Measurements from ENCODE around the gene ROCK2. TPM values are rescaled to one million over a fixed set of nuclear protein-coding genes. Genes with fewer than 3 reads are reported as not detected.
A peak's percentile ranks its signal among the peaks of the same experiment; 100 is the strongest.

Gene ROCK2
- polyA plus RNA-seq, 1 of the 3 experiments (the other 2 are of a cell fraction) = 4.2 TPM

DNA sequence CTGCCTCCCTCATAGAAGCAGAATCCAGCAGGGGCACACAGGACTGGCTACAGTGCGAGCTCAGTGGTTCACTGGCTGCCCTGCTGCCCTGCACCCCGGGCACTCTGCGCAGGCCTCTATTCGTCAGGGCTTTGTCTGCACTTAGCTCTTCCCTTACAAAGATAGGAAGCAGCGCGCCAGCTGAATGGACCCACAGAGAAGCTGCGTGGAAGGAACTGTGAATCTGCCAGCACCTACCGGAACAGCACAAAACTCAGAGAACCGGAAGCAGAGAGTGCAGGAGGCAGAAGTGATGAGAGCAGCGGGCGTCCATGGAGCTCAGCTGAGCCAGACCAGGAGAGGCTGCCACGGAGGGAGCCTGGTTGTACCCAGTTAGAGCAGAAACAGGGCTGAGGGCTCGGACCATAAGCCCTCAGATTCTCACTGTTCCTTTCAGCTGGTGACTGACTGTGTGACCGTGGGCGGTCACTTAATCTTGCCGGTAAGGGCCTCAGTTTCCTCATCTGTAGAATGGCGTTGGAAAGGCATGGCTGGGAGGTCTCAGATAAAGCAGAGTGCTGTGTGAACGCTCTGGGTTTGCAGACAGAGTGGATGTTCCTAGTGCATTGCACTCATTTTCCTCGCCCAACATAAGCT, 212.3 kb downstream of the ROCK2 start:
- WGBS (ENCODE audit: low lambda C conversion rate) = 85% methylated on average over 15 of the region's 19 CpGs
- no peaks in the 10 kb centered on the region for H3K27me3 ChIP-seq (ENCODE audit: insufficient read depth)
- H3K4me1 ChIP-seq (ENCODE audit: control insufficient read depth in 1 of 2, insufficient read depth in 2 of 2, low read depth in 1 of 2, low read length in 1 of 2) = peaks cover 0 to 20% of the 10 kb centered on the region in 2 experiments; a peak in 1 of 4 replicates
- H3K36me3 ChIP-seq (replicated peaks in 1 of 2; ENCODE audit: control insufficient read depth in 1 of 2, insufficient read depth in 2 of 2, low read length in 1 of 2) = no peaks in the 10 kb centered on the region
- H4K20me1 ChIP-seq (ENCODE audit: insufficient read depth) = no peaks in the 10 kb centered on the region
- no peak overlapping the region; the same call in 1 of the 2 replicates for H3K9ac ChIP-seq
- H3K9me2 ChIP-seq = no peaks in the 10 kb centered on the region
- H3K27ac ChIP-seq (ENCODE audit: low read depth in 2 of 2, low read length in 1 of 2) = no peak overlapping the region
- CTCF ChIA-PET = interaction anchor here (0.6 to 20.8 kb wide), 124 partner anchors 9 to 1527 kb away, joined by 3 to 666 read pairs (median 5); partner anchors contain the start of genes E2F6, KCNF1, PDIA6 and ROCK2
- H3K79me2 ChIP-seq (ENCODE audit: insufficient read depth) = no peaks in the 10 kb centered on the region
- peak overlapping the region; percentile 96 for H2AFZ ChIP-seq (ENCODE audit: low read depth)
- H3K9me3 ChIP-seq = no peaks in the 10 kb centered on the region
- peaks cover 8% of the 10 kb centered on the region for H3F3A ChIP-seq (replicated peaks; ENCODE audit: insufficient read depth)
- no peak for DNase-seq
- POLR2A ChIA-PET = interaction anchor here (1.2 to 2.3 kb wide), 3 partner anchors 8 to 279 kb away, joined by 3 to 16 read pairs (median 9); partner anchors contain the start of gene ROCK2
- 0 out of 4 replicates have a peak overlapping the region, but pooled peaks of 1 of the 2 experiments have one; percentile 57 for H3K4me3 ChIP-seq (ENCODE audit: low read depth in 2 of 2, low read length in 1 of 2)
- peak overlapping the region; percentile 49; the same call in 1 of the 2 replicates for H3K4me2 ChIP-seq
- TF ChIP-seq ELF1 (IDR thresholded peaks at IDR 0.05) (no peak), GATA2 (CRISPR knock-in tag; IDR thresholded peaks at IDR 0.05) (no peak; the same call in 1 of the 2 replicates), EP300 (IDR thresholded peaks at IDR 0.05; ENCODE audit: borderline replicate concordance in 1 of 2, low read depth in 1 of 2, low read length in 1 of 2) (no peak), POLR2AphosphoS5 (IDR thresholded peaks at IDR 0.05; ENCODE audit: low read depth, low read length) (no peak), RXRA (IDR thresholded peaks at IDR 0.05; ENCODE audit: borderline replicate concordance, low read depth) (no peak), RFX5 (IDR thresholded peaks at IDR 0.05; ENCODE audit: low read length) (no peak), SIN3A (IDR thresholded peaks at IDR 0.05; ENCODE audit: borderline replicate concordance, low read depth, low read length) (no peak), GABPA (IDR thresholded peaks at IDR 0.05; ENCODE audit: low read depth) (no peak), NRF1 (IDR thresholded peaks at IDR 0.05; ENCODE audit: low read depth, low read length) (no peak), SMC3 (IDR thresholded peaks at IDR 0.05; ENCODE audit: low read depth, low read length) (no peak), FOXJ3 (CRISPR knock-in tag; IDR thresholded peaks at IDR 0.05) (no peak), TEAD4 (IDR thresholded peaks at IDR 0.05; ENCODE audit: borderline replicate concordance, insufficient read depth) (no peak)
- TF ChIP-seq, protein P1, sequence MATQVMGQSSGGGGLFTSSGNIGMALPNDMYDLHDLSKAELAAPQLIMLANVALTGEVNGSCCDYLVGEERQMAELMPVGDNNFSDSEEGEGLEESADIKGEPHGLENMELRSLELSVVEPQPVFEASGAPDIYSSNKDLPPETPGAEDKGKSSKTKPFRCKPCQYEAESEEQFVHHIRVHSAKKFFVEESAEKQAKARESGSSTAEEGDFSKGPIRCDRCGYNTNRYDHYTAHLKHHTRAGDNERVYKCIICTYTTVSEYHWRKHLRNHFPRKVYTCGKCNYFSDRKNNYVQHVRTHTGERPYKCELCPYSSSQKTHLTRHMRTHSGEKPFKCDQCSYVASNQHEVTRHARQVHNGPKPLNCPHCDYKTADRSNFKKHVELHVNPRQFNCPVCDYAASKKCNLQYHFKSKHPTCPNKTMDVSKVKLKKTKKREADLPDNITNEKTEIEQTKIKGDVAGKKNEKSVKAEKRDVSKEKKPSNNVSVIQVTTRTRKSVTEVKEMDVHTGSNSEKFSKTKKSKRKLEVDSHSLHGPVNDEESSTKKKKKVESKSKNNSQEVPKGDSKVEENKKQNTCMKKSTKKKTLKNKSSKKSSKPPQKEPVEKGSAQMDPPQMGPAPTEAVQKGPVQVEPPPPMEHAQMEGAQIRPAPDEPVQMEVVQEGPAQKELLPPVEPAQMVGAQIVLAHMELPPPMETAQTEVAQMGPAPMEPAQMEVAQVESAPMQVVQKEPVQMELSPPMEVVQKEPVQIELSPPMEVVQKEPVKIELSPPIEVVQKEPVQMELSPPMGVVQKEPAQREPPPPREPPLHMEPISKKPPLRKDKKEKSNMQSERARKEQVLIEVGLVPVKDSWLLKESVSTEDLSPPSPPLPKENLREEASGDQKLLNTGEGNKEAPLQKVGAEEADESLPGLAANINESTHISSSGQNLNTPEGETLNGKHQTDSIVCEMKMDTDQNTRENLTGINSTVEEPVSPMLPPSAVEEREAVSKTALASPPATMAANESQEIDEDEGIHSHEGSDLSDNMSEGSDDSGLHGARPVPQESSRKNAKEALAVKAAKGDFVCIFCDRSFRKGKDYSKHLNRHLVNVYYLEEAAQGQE (IDR thresholded peaks at IDR 0.05; ENCODE audit: low read depth, low read length) = no peak
- TF ChIP-seq, protein P2, sequence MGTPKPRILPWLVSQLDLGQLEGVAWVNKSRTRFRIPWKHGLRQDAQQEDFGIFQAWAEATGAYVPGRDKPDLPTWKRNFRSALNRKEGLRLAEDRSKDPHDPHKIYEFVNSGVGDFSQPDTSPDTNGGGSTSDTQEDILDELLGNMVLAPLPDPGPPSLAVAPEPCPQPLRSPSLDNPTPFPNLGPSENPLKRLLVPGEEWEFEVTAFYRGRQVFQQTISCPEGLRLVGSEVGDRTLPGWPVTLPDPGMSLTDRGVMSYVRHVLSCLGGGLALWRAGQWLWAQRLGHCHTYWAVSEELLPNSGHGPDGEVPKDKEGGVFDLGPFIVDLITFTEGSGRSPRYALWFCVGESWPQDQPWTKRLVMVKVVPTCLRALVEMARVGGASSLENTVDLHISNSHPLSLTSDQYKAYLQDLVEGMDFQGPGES (IDR thresholded peaks at IDR 0.05; ENCODE audit: low read depth, low read length) = no peak
- TF ChIP-seq, protein P3, sequence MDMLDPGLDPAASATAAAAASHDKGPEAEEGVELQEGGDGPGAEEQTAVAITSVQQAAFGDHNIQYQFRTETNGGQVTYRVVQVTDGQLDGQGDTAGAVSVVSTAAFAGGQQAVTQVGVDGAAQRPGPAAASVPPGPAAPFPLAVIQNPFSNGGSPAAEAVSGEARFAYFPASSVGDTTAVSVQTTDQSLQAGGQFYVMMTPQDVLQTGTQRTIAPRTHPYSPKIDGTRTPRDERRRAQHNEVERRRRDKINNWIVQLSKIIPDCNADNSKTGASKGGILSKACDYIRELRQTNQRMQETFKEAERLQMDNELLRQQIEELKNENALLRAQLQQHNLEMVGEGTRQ (IDR thresholded peaks at IDR 0.05; ENCODE audit: borderline replicate concordance, low read depth, low read length) = no peak
- TF ChIP-seq, protein P4, sequence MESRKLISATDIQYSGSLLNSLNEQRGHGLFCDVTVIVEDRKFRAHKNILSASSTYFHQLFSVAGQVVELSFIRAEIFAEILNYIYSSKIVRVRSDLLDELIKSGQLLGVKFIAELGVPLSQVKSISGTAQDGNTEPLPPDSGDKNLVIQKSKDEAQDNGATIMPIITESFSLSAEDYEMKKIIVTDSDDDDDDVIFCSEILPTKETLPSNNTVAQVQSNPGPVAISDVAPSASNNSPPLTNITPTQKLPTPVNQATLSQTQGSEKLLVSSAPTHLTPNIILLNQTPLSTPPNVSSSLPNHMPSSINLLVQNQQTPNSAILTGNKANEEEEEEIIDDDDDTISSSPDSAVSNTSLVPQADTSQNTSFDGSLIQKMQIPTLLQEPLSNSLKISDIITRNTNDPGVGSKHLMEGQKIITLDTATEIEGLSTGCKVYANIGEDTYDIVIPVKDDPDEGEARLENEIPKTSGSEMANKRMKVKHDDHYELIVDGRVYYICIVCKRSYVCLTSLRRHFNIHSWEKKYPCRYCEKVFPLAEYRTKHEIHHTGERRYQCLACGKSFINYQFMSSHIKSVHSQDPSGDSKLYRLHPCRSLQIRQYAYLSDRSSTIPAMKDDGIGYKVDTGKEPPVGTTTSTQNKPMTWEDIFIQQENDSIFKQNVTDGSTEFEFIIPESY (IDR thresholded peaks at IDR 0.05; ENCODE audit: borderline replicate concordance, low read depth) = no peak
- TF ChIP-seq, protein P5, sequence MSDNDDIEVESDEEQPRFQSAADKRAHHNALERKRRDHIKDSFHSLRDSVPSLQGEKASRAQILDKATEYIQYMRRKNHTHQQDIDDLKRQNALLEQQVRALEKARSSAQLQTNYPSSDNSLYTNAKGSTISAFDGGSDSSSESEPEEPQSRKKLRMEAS (IDR thresholded peaks at IDR 0.05; ENCODE audit: low read depth) = no peak
- TF ChIP-seq, protein P6, sequence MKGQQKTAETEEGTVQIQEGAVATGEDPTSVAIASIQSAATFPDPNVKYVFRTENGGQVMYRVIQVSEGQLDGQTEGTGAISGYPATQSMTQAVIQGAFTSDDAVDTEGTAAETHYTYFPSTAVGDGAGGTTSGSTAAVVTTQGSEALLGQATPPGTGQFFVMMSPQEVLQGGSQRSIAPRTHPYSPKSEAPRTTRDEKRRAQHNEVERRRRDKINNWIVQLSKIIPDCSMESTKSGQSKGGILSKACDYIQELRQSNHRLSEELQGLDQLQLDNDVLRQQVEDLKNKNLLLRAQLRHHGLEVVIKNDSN (IDR thresholded peaks at IDR 0.05; ENCODE audit: borderline replicate concordance, low read depth) = no peak
- TF ChIP-seq, protein P7, sequence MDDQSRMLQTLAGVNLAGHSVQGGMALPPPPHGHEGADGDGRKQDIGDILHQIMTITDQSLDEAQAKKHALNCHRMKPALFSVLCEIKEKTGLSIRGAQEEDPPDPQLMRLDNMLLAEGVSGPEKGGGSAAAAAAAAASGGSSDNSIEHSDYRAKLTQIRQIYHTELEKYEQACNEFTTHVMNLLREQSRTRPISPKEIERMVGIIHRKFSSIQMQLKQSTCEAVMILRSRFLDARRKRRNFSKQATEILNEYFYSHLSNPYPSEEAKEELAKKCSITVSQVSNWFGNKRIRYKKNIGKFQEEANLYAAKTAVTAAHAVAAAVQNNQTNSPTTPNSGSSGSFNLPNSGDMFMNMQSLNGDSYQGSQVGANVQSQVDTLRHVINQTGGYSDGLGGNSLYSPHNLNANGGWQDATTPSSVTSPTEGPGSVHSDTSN (IDR thresholded peaks at IDR 0.05) = no peak

All from SK-N-SH (cell line).